ENCODE data around the gene CLEC4D. TPM values are rescaled to one million over a fixed set of nuclear protein-coding genes. Genes with fewer than 3 reads are reported as not detected.
"Not testable (repeated sequence)": the region's sequence is repeated elsewhere in the genome, so short reads cannot be mapped to it uniquely, and the experiment has no call there.

The CLEC4D gene
- total RNA-seq, 4 donors from 2014 or later, result 0.87 to 3.6 TPM; not detected in 2

GRCh38 chr12:8482571-8483061 lies 30.7 kb upstream of the CLEC4D start:
- H3K9me3 ChIP-seq, result no peaks in the 10 kb centered on the region
- TF ChIP-seq POLR2A (IDR thresholded peaks at IDR 0.05) (no peak), CTCF (IDR thresholded peaks at IDR 0.05) (no peak), EP300 (IDR thresholded peaks at IDR 0.05) (no peak)
- H3K4me1 ChIP-seq, result no peaks in the 10 kb centered on the region
- H3K27ac ChIP-seq, result no peak overlapping the region
- H3K36me3 ChIP-seq, result no peaks in the 10 kb centered on the region
- no peak for DNase-seq (ENCODE audit: low spot score in 2 of 2)
- no peak overlapping the region for H3K4me3 ChIP-seq
- no peaks in the 10 kb centered on the region for H3K27me3 ChIP-seq
- 57 to 63% methylated on average over 1 to 2 of the region's 2 CpGs for WGBS, 2 donors

- no peaks in the 10 kb centered on the region for H3K4me1 ChIP-seq
- DNase-seq (ENCODE audit: low spot score in 2 of 2), result no peak
- no peaks in the 10 kb centered on the region for H3K9me3 ChIP-seq
- no peaks in the 10 kb centered on the region for H3K36me3 ChIP-seq
- no peak overlapping the region for H3K4me3 ChIP-seq
- H3K27ac ChIP-seq, result no peak overlapping the region
- TF ChIP-seq EP300 (IDR thresholded peaks at IDR 0.05) (no peak), CTCF (IDR thresholded peaks at IDR 0.05) (no peak), POLR2A (IDR thresholded peaks at IDR 0.05) (no peak)
- H3K27me3 ChIP-seq, result no peaks in the 10 kb centered on the region
These were observed 30.2 kb upstream of the CLEC4D start for GRCh38 chr12:8483079-8483478.

GRCh38 chr12:8491646-8492530 lies 21.4 kb upstream of the CLEC4D start:
- Histone ChIP-seq H3K4me1 (no peaks in the 10 kb centered on the region), H3K9me3 (no peaks in the 10 kb centered on the region), H3K36me3 (no peaks in the 10 kb centered on the region), H3K4me3 (no peak overlapping the region), H3K27me3 (no peaks in the 10 kb centered on the region), H3K27ac (no peak overlapping the region)
- 74 to 78% methylated on average over 5 of the region's 5 CpGs for WGBS, 2 donors
- TF ChIP-seq EP300 (IDR thresholded peaks at IDR 0.05) (peak in 1 of 2 donors; percentile 9), CTCF (IDR thresholded peaks at IDR 0.05) (no peak), POLR2A (IDR thresholded peaks at IDR 0.05) (no peak)
- no peak for DNase-seq (ENCODE audit: low spot score in 2 of 2)

GRCh38 chr12:8493084-8493483 lies 20.2 kb upstream of the CLEC4D start:
- H3K36me3 ChIP-seq, result no peaks in the 10 kb centered on the region
- H3K27ac ChIP-seq, result no peak overlapping the region
- H3K9me3 ChIP-seq, result no peaks in the 10 kb centered on the region
- no peak overlapping the region for H3K4me3 ChIP-seq
- peak; percentile 42 to 72 for TF ChIP-seq EP300 (IDR thresholded peaks at IDR 0.05)
- no peak for TF ChIP-seq CTCF (IDR thresholded peaks at IDR 0.05)
- TF ChIP-seq POLR2A (IDR thresholded peaks at IDR 0.05), result no peak
- peak in 1 of 2 donors; percentile 23 for DNase-seq (ENCODE audit: low spot score in 2 of 2)
- no peaks in the 10 kb centered on the region for H3K4me1 ChIP-seq
- WGBS, 2 donors, result 38 to 76% methylated on average over 1 to 2 of the region's 2 CpGs
- no peaks in the 10 kb centered on the region for H3K27me3 ChIP-seq

GRCh38 chr12:8495671-8496070 lies 17.6 kb upstream of the CLEC4D start:
- 79 to 88% methylated on average over 4 of the region's 4 CpGs for WGBS, 2 donors
- not testable (repeated sequence) for H3K4me3 ChIP-seq; H3K27me3 ChIP-seq; H3K36me3 ChIP-seq; H3K27ac ChIP-seq; DNase-seq (ENCODE audit: low spot score in 2 of 2); H3K9me3 ChIP-seq; H3K4me1 ChIP-seq

- not testable (repeated sequence) for H3K4me3 ChIP-seq; H3K27ac ChIP-seq; H3K36me3 ChIP-seq; H3K27me3 ChIP-seq; DNase-seq (ENCODE audit: low spot score in 2 of 2); H3K4me1 ChIP-seq; H3K9me3 ChIP-seq
- 57 to 66% methylated on average over 7 of the region's 7 CpGs for WGBS, 2 donors
These were observed 17.2 kb upstream of the CLEC4D start for GRCh38 chr12:8496074-8496473.
